ENCODE results near the gene RNF7. TPM values are rescaled to one million over a fixed set of nuclear protein-coding genes. Genes with fewer than 3 reads are reported as not detected.

RNF7 gene
- total and polyA plus RNA-seq, 2 of the 4 experiments (the other 2 are of a cell fraction) = 98.7 to 149 TPM

- H3K56ac ChIP-seq (ENCODE audit: extremely low read depth, insufficient read depth, low read length) = no peak overlapping the region
- ChIA-PET CTCF (interaction anchor here (0.7 to 1.1 kb wide), 2 partner anchors 9 to 21 kb away, joined by 3 to 4 read pairs; no protein-coding TSS in a partner anchor), POLR2A (ENCODE audit: unreplicated experiment) (no interaction called here)
- no peaks in the 10 kb centered on the region for H4K20me1 ChIP-seq (ENCODE audit: insufficient read depth, low read length)
- peaks cover 3% of the 10 kb centered on the region; the same call in 1 of the 2 replicates for H3K4me1 ChIP-seq (ENCODE audit: control insufficient read depth, insufficient read depth, low read length)
- no peaks in the 10 kb centered on the region for H3K79me1 ChIP-seq (ENCODE audit: low read depth in 1 of 2, low read length in 2 of 2)
- no peak overlapping the region; the same call in 1 of the 2 replicates for H4K5ac ChIP-seq (ENCODE audit: low read depth, low read length)
- no peak overlapping the region for H2BK120ac ChIP-seq (ENCODE audit: low read depth, low read length)
- intact Hi-C loops (cut with micrococcal nuclease) (no loop called here), dilution Hi-C loops (cut with HindIII; ENCODE audit: low sequenced_read_pairs, unreplicated experiment) (no loop called here), in situ Hi-C loops (cut with MboI; ENCODE audit: low sequenced_read_pairs) (no loop called here)
- DNase-seq (no peak), ATAC-seq (ENCODE audit: low read depth) (no peak)
- H2BK20ac ChIP-seq (ENCODE audit: low read depth, low read length) = no peak overlapping the region
- no peak overlapping the region for H3K14ac ChIP-seq (replicated peaks; ENCODE audit: low read depth, low read length)
- H3K9me1 ChIP-seq (ENCODE audit: insufficient read depth, low read length) = peaks cover 1% of the 10 kb centered on the region; the same call in 1 of the 2 replicates
- no peak for TF ChIP-seq RCOR1 (IDR thresholded peaks at IDR 0.05; ENCODE audit: insufficient replicate concordance, low read length)
- TF ChIP-seq SMC3 (IDR thresholded peaks at IDR 0.05; ENCODE audit: low read depth, low read length) = no peak
- no peak for TF ChIP-seq RAD21 (IDR thresholded peaks at IDR 0.05; ENCODE audit: low read length)
- no peak for TF ChIP-seq FOS (IDR thresholded peaks at IDR 0.05; ENCODE audit: low read depth, low read length)
- no peak for TF ChIP-seq CHD1 (IDR thresholded peaks at IDR 0.05; ENCODE audit: low read depth, low read length)
- TF ChIP-seq, protein P1, sequence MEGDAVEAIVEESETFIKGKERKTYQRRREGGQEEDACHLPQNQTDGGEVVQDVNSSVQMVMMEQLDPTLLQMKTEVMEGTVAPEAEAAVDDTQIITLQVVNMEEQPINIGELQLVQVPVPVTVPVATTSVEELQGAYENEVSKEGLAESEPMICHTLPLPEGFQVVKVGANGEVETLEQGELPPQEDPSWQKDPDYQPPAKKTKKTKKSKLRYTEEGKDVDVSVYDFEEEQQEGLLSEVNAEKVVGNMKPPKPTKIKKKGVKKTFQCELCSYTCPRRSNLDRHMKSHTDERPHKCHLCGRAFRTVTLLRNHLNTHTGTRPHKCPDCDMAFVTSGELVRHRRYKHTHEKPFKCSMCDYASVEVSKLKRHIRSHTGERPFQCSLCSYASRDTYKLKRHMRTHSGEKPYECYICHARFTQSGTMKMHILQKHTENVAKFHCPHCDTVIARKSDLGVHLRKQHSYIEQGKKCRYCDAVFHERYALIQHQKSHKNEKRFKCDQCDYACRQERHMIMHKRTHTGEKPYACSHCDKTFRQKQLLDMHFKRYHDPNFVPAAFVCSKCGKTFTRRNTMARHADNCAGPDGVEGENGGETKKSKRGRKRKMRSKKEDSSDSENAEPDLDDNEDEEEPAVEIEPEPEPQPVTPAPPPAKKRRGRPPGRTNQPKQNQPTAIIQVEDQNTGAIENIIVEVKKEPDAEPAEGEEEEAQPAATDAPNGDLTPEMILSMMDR (conservative IDR thresholded peaks at IDR 0.05; ENCODE audit: low read depth, low read length) = no peak
- no peak for TF ChIP-seq ELK1 (IDR thresholded peaks at IDR 0.05; ENCODE audit: borderline replicate concordance, low read depth, low read length)
- peak overlapping the region; percentile 56; the same call in 1 of the 2 replicates for H3K18ac ChIP-seq (ENCODE audit: low read depth, low read length)
- no peak overlapping the region for H4K91ac ChIP-seq (ENCODE audit: insufficient read depth, low read depth, low read length)
- no peak overlapping the region for H3K4me3 ChIP-seq (ENCODE audit: insufficient read depth, low read depth, low read length)
- H3K27me3 ChIP-seq (ENCODE audit: control insufficient read depth, insufficient read depth, low read length) = no peaks in the 10 kb centered on the region
- H3K36me3 ChIP-seq (ENCODE audit: control insufficient read depth, insufficient read depth, low read length) = no peaks in the 10 kb centered on the region
- no peak overlapping the region for H3K27ac ChIP-seq (ENCODE audit: insufficient read depth, low read length)
- H2BK15ac ChIP-seq (ENCODE audit: low read depth, low read length) = no peak overlapping the region
- no peaks in the 10 kb centered on the region for H3K9me3 ChIP-seq (ENCODE audit: control insufficient read depth, insufficient read depth, low read length)
- no peak overlapping the region for H2AK5ac ChIP-seq (ENCODE audit: low read depth, low read length)
- no peak overlapping the region for H2AK9ac ChIP-seq (replicated peaks; ENCODE audit: low read depth, low read length, poor library complexity)
- H3K23ac ChIP-seq (ENCODE audit: low read depth, low read length) = no peak overlapping the region
- H2BK5ac ChIP-seq (ENCODE audit: low read depth, low read length, poor library complexity, severe bottlenecking) = no peak overlapping the region
- no peak overlapping the region for H4K8ac ChIP-seq (ENCODE audit: low read depth in 2 of 2, low read length in 2 of 2)
- BruUV-seq (replicated peaks) = no TSS peak
- H3K4me2 ChIP-seq (ENCODE audit: low read depth, low read length) = no peak overlapping the region
- no peak overlapping the region for H3K4ac ChIP-seq (ENCODE audit: low read depth, low read length)
- no peak overlapping the region for H3K9ac ChIP-seq (ENCODE audit: low read depth, low read length)
- WGBS, 2 experiments (ENCODE audit: extremely low coverage in 2 of 2, insufficient read length in 1 of 2) = 89% methylated on average over 1 of the region's 1 CpG; no CpG with 5 or more reads in 1 of the 2 experiments
- no peak overlapping the region for H2AFZ ChIP-seq (replicated peaks; ENCODE audit: low read length, poor library complexity)
Observed at GRCh38 chr3:141724186-141724585, 13.9 kb upstream of the RNF7 start.

Measured in IMR-90 (cell line).